Activated CD4-positive, alpha-beta T cell treated with anti-CD3 and anti-CD28 coated beads, Interleukin-2, amount 50 U/mL, for 48 hours (primary cell): ENCODE measurements around the gene TMEM120A.

ENCODE experiments used
- DNase-seq, 2 experiments: peaks; one replicate each; pipeline ENCODE4 v3.0.0-alpha.2; 2020

The TMEM120A gene

DNA sequence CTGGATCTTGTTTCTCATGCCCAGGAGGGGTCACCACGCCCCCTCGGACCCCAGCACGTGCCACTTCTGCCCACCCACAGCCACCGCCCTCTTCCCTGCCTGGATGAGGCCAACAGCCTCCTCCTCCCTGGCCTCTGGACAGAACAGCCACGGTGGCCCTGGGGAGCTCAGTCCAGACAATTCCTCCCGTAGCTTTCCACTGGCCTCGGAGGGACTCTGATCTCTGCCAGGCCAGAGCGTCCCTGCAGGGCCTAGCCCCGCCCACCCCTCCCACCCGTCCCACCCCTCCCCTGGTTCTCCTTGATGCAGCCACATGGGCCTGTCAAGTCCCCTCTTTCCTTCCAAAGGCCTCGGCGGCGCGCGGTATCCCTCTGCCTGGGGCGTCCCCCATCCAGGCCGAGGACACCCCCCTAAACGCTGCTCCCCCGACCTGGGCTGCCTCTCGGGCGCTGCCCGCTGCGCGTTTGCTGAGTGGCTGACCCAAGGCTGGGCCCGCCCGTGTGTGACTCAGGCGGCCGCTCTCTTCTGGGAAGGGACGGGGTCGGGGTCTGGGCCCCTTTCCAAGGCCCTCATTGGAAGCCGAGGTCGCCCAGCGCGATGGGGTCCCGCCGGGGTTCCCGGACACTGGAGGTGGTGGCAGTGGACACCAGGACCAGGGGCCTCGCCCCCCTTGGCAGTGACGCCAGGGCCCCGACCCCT, 557 bp downstream of the TMEM120A start:
- DNase-seq, result peak in 1 of 2 experiments; percentile 26

DNA sequence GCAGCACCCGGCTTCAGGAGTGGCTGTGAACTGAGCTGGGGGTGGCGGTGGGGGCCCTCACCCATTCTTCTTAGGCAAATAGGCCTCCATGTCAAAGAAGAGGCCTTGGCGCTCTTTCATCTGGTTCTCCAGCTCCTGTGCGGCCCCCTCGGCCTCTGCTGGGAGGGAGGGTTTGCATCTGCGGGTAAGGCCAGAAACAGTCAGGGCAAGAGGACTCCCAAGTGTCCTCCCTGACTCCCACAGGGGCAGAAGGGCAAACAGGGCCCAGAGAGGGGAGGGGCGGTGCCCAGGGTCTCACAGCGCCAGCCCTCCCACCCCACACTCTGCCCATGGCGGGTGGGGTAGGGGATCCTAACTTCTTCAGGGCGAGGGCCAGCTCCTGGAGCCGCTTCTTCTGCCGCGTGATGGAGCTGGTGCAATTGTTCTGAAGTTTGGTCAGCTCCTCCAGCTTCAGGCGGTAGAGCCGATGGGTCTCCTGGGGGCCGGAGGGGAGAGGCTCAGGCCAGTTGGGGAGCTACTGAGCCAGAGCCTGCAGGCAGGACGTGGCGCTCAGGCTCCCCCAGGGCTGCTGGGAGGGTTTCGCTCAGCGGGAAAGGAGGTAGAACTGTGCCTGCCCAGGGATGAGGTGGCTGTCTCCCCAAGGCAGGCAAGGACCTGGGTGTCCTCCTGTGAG, 2.2 kb downstream of the TMEM120A start:
- no peak for DNase-seq

DNA sequence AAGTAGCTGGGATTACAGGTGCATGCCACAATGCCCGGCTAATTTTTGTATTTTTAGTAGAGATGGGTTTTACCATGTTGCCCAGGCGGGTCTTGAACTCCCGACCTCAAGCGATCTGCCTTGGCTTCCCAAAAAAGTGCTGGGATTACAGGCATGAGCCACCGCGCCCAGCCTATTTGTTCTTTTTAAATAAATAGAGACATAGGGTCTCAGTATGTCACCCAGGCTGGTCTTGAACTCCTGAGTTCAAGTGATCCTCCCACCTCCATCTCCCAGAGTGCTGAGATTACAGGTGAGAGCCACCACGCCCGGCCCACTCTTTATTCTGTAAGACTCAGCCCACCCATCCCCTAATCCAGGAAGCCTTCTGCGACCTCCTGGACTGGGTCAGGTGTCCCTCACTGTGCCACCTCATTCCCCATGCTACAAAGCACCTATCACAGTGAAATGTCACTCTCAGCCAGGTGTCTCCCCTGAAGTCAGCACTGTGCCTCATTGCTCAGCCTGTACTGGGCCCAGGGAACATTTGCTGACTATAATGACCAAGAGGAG, 2.8 kb downstream of the TMEM120A start:
- DNase-seq, result no peak

DNA sequence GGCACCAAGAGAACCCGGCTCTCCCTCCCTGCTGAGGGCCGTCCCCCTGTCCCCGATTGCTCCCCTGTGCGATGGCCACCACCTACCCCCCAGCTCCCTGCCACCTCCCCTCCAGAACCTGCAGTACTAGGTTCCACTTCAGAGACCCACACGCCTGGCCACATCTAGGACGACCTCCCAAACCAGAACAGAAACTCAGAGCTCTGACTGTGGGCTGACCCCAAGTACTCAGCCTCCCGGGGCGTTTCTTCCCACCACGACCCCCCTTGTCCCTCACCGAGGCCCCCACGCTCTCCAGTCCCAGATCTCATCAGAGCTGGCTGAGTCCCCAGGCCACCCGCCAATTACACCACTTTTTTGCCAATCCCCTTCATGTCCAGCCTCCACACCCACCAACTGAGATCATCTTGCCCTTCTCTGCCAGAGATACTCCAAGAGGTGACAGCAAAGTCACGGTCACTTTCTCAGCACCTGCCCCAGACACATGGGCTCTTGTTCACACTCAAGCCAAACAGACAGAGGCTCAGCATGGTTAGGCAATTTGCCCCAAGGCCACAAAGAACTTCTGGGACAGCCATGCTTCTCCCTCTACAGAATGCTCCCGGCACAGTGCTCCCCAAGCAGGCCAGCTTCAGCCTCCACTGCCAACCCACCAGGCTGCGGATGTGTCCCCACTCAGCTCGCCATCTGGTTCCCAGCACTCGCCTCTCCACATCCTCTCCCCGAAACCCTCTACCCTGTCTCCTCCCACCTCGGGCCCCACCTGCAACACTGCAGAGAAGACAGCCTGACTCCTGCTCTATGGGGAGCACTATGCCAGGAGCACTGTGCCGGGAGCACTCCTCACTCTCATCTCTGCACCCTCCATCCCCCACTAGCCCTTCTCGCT, 4.7 kb downstream of the TMEM120A start:
- DNase-seq, result no peak

DNA sequence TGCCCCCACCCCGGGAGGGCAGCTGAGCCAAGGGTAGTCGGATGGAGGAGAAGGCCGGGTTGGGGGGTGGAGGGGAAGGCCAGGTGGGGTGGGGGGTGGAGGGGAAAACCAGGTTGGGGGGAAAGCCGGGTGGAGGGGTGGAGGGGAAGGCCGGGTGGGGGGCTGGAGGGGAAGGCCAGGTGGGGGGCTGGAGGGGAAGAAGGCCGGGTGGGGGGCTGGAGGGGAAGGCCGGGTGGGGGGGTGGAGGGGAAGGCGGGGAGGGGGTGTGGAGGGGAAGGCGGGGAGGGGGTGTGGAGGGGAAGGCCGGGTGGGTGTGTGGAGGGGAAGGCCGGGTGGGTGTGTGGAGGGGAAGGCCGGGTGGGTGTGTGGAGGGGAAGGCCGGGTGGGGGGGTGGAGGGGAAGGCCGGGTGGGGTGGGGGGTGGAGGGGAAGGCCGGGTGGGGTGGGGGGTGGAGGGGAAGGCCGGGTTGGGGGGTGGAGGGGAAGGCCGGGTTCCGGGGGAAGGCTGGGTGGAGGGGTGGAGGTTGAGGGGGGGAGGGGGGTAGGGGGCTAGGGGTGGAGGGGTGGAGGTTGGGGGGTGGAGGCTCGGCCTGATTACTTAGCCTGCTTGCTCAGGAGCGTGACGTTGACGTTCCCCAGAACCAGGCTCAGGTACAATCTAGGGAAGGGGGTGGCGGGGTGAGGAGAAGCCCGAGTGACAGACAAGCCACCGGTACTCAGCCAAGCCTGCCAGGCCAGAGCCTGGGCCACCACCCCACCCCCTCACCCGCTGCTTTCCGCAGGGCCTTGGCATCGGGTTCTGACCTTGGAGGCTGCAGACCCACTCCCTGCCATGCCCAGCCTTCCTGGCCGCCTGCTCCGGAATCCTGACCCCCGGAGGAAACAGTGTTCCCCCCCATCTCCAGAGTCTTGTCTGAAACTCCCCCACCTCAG, 5.6 kb downstream of the TMEM120A start:
- DNase-seq, result no peak

DNA sequence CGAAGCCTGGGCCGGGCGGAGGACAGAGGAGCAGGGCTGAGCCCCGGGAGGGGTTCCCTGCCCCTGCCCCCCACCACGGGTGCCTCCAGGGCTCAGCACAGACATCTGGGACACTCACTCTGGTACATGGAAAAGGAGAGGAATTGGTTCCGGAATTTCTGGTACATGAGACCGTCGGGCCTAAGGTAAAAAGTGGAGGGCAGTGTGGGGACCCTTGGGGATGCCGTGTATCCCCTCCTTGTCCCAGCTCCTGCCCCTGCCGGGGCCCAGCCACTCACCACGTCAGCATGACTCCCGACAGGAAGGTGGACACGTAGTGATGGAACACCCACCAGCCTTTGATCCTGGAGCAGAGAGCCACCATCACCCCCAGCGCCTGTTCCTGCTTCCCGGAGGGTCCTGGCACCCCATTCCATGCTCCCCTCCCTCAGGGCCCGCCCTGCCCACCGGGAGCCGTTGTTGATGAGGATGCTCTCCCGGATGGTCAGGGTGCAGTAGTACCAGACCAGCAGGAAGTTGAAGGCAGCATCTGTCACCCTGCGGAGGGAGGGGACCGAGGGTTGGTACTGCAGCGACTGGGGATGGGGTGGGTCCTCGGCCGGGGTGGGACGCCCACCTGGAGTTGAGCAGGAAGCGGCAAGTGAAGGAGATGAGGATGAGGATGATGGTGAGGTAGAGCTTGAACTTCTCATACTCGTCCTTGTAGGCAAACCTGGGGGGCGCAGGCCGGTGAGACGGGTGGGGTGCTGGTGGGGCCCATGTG, 6.4 kb downstream of the TMEM120A start:
- DNase-seq, result no peak

DNA sequence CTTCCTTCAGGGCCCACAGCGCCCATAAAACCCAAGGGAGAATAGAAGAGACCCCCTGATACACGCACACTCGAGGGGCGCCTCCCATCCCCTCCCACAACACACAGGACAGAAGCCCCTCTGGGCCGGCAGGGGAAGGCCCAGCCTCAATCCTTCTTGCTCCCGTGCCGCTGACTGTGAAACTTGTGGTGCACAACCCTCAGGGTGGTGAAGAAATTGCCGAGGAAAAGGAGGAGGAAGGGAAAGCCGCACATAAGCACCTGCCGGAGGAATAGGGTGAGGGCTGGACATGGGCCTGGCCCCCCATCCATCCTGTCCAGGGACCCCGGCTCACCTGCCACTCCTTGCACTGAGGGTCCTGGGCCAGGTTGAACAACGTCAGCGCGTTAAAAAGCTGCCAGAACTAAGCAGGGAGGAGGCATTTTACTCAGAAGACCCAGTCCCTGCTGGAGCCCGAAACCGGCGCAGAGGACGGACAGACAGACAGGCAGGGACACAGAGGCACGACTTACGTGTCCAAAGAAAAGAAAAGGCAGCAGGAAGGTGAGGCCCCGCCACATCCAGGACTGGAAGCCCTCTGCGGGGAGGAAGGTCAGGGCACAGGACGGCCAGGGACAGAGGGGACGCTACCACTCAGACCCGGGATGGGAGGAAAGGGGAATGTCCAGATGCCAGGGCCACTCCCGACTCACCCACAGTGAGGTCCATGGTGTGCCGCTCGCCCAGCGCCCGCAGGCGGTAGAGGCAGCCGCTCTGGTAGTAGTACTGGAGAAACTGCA, 7.2 kb downstream of the TMEM120A start:
- no peak for DNase-seq

DNA sequence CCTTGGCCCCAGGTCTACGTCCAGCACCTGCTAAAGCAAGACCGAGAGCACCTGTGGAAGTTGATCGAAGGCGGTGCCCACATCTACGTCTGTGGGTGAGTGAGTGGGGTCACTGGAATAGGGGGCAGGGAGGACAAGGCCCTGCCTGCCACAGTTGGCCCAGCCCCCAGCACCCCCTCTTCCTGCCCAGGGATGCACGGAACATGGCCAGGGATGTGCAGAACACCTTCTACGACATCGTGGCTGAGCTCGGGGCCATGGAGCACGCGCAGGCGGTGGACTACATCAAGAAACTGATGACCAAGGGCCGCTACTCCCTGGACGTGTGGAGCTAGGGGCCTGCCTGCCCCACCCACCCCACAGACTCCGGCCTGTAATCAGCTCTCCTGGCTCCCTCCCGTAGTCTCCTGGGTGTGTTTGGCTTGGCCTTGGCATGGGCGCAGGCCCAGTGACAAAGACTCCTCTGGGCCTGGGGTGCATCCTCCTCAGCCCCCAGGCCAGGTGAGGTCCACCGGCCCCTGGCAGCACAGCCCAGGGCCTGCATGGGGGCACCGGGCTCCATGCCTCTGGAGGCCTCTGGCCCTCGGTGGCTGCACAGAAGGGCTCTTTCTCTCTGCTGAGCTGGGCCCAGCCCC, 8.1 kb downstream of the TMEM120A start:
- no peak for DNase-seq

DNA sequence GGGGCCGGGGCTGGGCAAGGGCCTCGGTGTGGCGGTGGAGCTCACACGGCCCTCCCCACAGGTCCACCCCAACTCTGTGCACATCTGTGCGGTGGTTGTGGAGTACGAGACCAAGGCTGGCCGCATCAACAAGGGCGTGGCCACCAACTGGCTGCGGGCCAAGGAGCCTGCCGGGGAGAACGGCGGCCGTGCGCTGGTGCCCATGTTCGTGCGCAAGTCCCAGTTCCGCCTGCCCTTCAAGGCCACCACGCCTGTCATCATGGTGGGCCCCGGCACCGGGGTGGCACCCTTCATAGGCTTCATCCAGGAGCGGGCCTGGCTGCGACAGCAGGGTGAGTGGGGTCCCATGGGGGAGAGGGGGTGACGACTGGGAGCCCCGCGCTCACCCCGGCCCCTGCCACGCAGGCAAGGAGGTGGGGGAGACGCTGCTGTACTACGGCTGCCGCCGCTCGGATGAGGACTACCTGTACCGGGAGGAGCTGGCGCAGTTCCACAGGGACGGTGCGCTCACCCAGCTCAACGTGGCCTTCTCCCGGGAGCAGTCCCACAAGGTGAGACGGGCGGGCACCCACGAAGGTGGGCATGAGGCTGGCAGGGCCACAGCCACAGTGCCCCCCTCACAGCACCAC, 8.8 kb downstream of the TMEM120A start:
- no peak for DNase-seq

DNA sequence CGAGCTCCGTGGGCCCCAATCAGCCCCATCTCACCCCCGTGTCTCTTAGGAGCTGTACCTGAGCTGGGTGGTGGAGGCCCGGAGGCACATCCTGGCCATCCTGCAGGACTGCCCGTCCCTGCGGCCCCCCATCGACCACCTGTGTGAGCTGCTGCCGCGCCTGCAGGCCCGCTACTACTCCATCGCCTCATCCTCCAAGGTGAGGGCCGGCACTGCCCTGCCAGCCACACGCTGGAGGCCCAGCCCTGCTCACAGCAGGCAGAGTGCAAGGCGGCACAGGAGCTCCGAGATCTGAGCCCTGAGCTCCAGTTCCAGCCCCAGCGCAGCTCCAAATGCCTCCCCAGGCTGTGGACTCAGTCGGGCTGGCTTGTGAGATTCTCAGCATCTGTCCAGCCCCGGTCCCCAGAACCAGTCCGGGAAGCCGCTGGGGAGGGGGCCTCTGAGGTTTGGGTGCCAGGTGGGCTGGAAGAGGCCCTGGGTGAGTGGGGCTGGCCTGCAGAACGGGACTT, 9.3 kb downstream of the TMEM120A start:
- no peak for DNase-seq

DNA sequence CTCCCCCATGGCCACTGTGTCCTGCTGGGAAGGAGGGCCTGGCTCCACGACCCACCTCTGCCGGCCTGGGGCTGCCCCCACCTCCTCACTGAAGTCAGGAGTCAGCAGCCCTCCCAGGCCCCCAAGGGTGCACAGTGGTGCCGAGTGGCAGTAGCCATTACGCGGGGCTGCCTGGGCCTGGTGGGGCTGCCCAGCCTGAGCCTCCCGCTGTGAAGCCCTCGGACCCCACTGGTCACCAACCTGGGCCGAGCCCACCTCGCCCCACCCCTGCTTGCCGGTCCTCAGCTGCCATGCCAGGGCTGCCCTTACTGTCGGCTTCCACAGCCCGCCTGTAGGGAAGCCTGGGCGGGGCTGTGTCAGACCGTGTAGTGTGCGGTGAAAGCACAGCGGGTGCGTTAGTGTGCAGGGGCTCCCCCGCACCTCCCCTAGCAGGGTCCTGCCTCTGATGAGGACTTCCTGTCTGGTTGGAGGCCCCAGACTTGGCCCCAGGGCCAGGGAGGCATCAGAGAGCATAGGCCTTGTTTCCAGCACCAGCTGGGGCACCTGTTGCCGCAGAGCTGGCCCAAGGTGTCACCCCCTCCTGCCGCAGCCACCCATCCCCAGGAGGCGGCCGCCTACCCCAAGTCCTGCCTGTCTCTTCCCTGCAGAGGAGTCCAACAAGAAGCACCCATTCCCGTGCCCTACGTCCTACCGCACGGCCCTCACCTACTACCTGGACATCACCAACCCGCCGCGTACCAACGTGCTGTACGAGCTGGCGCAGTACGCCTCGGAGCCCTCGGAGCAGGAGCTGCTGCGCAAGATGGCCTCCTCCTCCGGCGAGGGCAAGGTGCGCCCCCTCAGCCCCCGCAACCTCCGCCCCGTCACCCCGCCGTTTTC, 10.0 kb downstream of the TMEM120A start:
- no peak for DNase-seq

DNA sequence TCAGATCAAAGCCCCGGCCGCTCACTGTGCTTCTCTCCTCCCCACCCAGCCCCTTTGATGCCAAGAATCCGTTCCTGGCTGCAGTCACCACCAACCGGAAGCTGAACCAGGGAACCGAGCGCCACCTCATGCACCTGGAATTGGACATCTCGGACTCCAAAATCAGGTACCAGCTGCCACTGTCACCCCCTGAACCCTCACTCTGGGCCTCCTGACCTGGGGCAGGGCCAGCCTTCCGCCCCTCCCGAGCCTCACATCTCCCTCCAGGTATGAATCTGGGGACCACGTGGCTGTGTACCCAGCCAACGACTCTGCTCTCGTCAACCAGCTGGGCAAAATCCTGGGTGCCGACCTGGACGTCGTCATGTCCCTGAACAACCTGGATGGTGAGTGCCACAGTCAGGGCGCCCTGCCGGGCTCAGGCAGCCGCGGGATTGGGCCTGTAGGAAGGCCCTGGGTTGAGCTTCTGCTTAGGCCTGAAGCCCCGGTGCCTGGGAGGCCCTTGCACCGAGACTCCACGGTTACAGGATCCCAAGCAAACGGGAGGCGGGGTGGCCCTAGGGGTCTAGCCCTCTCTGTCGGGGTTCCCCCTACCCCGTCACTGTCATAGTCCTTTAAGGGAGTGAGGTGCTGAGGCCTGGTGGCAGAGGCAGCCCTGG, 10.8 kb downstream of the TMEM120A start:
- DNase-seq, result no peak

DNA sequence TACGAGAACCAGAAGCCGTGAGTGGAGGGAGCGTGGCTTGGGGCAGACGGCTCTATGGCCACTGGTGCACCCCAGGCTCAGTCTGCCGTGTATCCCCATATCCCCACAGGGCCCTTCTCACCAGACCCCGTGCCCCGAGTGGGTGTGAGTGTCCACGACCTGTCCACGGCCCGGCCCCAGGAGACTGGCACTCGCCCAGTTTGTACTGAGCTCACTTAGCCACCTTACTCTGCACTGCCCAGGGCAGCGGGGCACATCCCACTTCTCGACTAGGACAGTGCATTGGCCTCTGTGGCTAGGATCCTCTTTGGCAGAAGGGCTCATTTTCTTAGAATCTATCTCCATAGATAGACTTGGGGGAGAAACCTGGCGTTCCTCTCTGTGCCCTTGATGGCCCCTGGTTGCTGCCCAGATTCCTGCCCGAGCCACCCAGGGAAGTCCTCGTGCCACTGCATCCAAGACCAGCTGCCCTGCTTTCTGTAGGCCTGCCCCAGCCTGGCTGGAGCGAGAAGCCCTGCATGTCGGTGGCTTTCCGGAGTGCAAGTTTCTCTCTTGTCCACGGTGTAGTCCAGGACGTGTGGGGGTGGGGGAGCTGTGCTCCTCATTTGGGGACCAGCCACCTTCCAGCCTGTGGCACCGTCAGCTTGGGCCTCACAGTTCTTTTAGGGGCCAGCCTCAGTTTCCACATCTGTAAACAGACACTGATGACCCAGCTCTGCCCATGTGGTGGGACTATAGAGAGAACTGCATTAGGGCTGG, 11.9 kb downstream of the TMEM120A start:
- DNase-seq, result no peak

DNA sequence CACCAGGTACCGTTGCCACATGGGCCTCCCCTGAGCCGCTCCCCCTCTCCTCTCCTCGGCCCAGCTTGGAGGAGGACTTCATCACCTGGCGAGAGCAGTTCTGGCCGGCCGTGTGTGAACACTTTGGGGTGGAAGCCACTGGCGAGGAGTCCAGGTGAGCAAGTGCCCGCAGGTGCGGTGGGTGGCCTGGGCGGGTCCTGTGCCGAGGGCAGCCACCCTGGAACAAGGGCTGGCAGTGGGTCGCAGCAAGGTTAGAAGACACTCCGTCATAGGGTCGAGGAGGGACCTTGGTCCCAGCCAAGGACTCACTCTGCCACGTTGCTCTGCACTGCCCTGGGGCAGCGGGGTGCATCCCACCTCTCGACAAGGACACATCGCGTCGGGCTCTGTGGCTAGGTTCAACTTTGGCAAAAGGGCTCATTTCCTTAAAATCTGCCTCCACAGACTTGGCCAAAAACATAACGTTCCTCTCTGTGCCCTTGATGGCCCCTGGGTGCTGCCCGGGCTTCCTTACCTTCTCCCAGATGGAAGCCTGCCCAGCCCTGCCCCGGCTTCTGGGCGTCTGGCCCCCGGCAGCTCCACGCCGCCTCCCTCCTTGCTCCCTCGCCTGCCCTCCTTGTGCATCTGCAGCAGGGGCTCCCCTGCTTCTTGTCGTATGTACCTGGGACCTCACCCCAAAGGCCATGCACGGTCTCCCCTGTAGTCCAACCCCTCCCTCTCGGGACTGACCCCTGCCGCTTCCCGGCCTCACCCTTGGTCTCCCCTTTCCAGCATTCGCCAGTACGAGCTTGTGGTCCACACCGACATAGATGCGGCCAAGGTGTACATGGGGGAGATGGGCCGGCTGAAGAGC, 12.7 kb downstream of the TMEM120A start:
- DNase-seq, result no peak

DNA sequence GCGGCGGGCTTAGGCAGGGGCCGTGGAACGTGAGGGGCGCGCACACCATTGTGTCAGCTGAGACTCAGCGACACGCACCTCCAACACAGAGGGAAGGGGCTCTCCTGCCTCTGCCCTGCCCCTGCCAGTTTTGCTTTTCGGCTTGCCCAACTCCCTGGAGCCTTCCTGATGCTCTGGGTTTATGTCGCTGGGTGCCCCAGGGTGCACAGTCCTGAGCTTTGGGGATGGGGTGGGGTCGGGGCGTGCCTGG, 13.3 kb downstream of the TMEM120A start:
- DNase-seq, result no peak
